ENCODE data around the gene PPM1E.
"Not testable (repeated sequence)": the region's sequence is repeated elsewhere in the genome, so short reads cannot be mapped to it uniquely, and the experiment has no call there.

Gene PPM1E

GRCh38 chr17:58957725-58958073 is 202.0 kb downstream of the PPM1E start:
- not testable (repeated sequence) for DNase-seq

- DNase-seq = no peak
Observed at GRCh38 chr17:58960068-58960467, 204.4 kb downstream of the PPM1E start.

DNA sequence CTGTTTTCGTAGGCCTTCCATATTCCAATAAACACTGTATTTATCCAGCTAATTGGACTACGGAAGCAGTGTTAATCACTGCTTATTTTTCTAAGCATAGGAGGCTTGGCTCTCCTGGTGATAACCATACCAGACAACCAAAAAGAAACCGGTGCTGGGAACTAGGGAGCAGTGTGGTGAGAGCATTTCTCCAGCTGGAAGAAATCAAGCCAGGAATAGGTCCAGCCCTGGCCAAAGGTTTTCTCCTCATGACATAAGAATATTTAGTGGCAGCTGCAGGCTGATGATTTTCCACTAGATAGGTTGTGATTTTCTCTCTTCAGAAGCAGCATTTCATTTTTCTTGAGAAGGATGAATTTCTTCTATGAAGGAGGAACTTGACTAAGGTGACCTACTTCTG is 209.6 kb downstream of the PPM1E start:
- no peak for DNase-seq

DNA sequence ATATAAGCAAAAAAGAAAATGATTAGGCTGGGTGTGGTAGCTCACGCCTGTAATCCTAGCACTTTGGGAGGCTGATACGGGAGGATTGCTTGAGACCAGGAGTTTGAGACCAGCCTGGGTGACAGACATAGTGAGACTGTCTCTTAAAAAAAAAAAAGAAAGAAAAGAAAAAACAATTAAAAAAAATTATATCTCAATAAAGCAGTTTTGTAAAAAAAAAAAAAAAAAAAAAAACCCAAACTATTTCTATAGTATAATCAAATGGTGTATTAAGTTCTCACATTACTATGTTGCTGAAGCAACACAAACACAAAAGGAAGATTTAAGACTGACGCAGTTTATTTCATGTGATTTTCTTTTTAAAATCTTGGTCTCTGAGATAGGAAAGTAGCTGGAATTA is 210.6 kb downstream of the PPM1E start:
- DNase-seq = no peak

GRCh38 chr17:58968426-58969061 is 212.9 kb downstream of the PPM1E start:
- no peak for DNase-seq

GRCh38 chr17:58969156-58969555 is 213.5 kb downstream of the PPM1E start:
- DNase-seq = no peak

DNA sequence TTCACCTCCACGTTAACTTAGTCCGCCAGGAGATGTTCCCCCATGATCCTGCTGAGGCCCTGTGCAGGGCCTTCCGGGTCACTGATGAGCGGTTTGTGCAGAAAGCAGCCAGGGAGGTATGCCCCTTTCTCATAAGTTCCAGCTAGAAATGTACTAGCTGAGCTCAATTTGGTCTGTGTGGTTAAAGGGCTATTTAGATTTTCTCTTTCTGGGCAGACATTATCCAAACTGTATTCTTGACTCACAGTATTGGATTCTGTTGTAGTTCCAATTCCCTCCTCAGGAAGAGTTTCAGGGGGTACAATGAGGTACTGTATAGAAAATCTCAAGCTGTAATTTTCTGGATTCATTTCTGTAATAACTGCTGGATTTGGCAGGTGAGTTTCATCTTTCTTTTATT is 214.0 kb downstream of the PPM1E start:
- DNase-seq = no peak

DNA sequence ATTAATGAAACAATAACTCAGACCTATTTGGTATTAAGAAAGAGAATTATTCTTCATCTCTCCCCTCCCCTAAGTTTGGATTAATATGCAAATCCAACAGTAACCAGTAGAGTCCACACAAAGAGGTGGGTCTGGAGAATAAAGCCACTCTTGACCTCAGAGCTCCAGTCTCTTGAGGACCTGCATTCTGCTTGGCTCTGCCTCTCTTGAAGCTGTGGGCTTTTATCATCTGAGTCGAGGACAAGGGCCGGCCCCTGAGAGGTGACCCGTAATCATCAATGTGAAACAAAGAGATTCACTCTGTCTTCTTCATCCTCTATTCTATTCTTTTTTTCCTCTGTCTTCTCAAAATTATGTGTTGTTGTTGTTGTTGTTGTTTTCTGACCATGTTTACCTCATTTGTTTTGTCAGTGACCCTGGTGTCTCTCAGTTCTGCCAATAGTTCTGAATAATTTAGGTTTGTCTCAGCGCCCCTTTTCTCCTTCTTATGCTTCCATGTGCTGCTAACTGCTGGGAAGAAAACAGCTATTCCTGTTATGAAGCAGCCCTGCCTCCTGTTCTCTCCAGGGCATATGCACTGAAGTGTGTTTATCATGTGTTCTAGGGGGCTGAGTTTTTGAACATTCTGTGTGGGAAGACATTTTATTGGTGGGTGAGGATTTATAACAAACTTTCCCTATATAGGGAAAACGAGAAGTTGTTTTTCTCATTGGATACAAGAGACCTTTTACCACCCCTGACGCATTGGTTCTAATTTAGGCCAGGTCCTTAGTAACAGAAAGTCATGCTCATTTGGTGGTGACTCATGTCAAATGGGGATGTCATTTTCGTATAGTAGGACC is 215.2 kb downstream of the PPM1E start:
- no peak for DNase-seq

- no peak for DNase-seq
Observed at GRCh38 chr17:58974354-58974753, 218.7 kb downstream of the PPM1E start.

GRCh38 chr17:58976541-58976940 is 220.9 kb downstream of the PPM1E start:
- no peak for DNase-seq

DNA sequence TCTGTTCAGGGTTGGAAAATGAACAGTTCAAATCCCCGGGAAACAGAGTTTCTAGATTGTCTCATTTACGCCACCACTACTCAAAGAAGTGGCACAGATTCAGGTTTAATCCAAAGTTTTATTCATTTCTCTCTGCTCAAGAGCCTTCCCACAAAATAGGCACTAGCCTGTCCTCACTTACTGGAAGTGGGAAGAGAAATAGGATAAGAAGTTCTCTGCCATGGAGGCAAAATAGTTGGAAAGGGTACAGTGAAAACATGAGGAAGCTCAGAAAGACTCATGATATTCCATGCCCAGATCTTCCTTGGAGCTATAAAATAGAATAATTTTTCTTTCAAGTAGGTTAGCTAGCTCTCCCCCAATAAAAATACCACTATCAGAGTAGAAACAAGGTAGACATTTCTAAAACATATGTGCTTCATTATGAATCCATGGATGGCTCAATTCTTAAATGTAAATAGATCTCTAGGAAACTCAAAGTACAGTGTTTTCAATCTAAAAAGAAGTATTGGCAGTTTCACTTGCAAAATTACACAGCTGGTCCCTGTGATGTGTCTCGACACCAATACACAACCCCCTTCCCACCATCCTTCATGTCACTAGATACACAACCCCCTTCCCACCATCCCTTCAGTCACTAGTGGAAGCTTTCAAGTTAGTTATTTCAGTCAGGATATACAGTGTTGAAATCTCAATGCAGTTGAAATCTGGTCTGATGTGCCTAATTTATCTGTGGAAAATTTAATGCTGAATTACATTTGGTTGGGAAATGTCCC is 225.2 kb downstream of the PPM1E start:
- no peak for DNase-seq

- no peak for DNase-seq
Observed at GRCh38 chr17:58982626-58983025, 227.0 kb downstream of the PPM1E start.

- no peak for DNase-seq
Observed at GRCh38 chr17:58985367-58985766, 229.7 kb downstream of the PPM1E start.

GRCh38 chr17:58985971-58986370 is 230.3 kb downstream of the PPM1E start:
- no peak for DNase-seq

- DNase-seq = no peak
Observed at GRCh38 chr17:58989629-58990028, 234.0 kb downstream of the PPM1E start.

DNA sequence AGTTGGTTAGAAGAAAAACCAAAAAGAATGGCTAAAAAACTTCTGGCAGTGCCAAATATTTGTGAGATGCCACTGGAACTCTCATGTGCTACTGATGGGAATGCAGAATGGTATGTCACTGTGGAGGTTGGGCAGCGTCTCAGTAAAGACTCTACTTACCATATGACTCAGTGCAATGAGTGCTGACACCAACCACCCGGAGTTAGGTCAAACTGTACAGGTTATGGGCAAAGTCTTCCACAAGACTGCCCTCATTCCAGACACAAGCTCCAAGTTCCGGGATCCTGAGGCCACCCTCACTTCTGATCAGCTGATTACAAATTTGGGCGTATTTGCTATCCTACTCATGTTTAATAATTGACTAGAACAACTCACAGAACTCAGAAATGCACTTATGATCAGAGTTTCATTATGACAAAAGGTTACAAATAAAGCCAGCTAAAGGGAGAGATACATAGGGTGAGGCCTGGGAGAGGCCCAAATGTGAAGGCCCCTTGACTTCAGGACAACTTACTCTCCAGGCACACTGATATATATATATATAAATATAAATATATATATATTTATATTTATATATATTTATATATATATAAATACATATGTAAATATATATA is 236.2 kb downstream of the PPM1E start:
- no peak for DNase-seq

- DNase-seq = no peak
Observed at GRCh38 chr17:58993311-58993710, 237.7 kb downstream of the PPM1E start.

DNA sequence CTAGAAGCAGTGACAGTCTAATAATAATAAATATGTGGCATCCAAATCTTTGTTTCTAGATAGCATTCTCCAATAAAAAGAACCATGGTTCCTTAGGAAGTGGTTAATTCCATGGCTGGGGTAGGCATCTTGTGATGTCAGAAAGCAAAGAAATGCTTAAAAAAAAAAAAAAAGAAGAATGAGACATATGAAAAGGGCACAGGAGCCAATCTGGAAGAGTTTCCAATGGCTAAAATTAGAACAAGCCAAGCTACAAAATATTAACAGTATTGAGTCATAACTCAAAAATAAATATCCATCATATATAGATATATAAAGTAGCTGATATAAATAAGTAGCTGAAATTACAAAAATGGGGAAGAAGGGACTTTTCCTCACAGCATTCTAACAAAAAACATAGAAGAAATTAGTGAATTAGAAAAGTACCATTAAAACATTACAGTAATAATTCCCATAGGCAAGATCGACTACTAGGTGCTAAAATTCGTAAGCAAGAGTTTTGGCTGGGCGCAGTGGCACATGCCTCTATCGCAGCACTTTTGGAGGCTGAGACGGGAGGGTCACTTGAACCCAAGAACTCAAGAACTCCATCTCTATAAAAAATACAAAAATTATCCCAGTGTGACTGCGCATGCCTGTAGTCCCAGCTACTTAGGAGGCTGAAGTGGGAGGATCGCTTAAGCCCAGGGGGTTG is 239.7 kb downstream of the PPM1E start:
- no peak for DNase-seq

DNA sequence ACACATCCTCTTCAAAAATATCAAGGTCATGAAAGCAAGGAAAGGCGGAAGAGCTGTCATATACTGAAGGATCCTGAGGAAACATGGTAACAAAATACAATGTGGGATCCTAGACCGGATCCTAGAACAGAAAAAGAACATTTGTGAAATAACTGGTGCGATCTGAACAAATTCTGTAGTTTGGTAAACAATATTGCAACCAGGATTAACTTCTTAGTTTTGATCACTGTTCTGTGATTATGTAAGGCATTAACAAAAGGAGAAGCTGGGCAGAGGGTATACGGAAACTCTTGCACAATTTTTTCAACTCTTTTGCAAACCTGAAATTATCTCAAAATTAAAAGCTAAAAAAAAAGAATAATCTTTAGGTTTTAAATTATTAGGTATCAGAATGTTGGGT is 241.3 kb downstream of the PPM1E start:
- DNase-seq = no peak

- no peak for DNase-seq
Observed at GRCh38 chr17:58997756-58998553, 242.3 kb downstream of the PPM1E start.

DNA sequence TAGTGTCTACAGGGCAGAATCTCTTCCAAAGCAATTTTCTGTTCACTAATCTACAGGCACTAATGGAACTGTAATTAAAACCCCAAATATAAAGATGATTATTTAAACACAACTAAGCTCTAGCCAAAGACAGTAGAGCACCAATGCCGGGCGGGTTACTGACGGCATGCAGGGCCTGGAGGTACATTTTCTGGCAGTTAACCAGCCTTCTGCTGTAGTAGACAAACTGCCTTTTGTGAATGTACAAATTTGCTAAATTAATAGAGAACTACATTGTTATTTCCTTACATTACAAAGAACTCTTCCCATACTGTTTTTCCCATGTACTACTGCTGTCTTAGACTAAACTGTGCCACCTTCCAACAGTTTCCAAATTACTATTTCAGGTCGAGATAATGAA is 243.2 kb downstream of the PPM1E start:
- DNase-seq = no peak

DNA sequence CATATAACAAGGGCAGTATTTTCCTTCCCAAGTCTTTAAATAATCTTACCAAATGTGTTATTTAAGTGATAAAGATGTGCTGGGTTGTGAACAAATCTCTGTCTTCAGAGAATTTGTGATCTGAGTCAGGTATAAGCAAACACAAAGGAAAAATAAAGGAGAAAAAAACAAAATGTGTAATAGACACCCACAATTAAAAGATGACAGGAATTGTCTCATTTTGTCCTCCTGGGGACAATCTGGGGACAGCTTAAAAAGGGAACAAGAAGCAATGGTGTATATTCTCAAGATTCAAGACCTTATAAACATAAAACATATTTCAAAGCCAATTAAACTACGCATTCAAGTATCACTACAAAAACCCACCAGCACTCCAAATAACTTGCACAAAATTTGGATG is 243.8 kb downstream of the PPM1E start:
- no peak for DNase-seq

Data from NCI-H524 treated with DMSO at 0.1 percent for 48 hours (cell line).